T-helper 2 cell treated with Interferon-gamma antibody and Interleukin-4, amounts not matched to agents 100 ng/mL and 5 ng/mL, for 36 hours (primary cell): Measurements from ENCODE around the gene WDR19. TPM values are rescaled to one million over a fixed set of nuclear protein-coding genes. Genes with fewer than 3 reads are reported as not detected.

ENCODE experiments used
- intact Hi-C: fragments of 100-400 bp; cut with micrococcal nuclease; formaldehyde crosslinking; loops from one replicate; pipeline ENCODE4 v1.15.1; 2023
- total RNA-seq: library from RNA; stranded (reverse); gene quantifications from 2 replicates; pipeline ENCODE4 v1.2.3, GENCODE V29; 2022

The WDR19 gene
- total RNA-seq, 1 donor from 2014 or later = 9.1 TPM

- intact Hi-C loops = no loop called here
These were observed 113.5 kb downstream of the WDR19 start for GRCh38 chr4:39295784-39296183.

GRCh38 chr4:39302901-39303300 is 120.6 kb downstream of the WDR19 start:
- intact Hi-C loops = no loop called here

GRCh38 chr4:39303871-39304270 is 121.5 kb downstream of the WDR19 start:
- intact Hi-C loops = no loop called here

GRCh38 chr4:39304651-39305050 is 122.3 kb downstream of the WDR19 start:
- intact Hi-C loops = no loop called here

- intact Hi-C loops = no loop called here
These were observed 123.8 kb downstream of the WDR19 start for GRCh38 chr4:39305912-39306677.

GRCh38 chr4:39308611-39309010 is 126.3 kb downstream of the WDR19 start:
- intact Hi-C loops = no loop called here

- intact Hi-C loops = no loop called here
These were observed 130.5 kb downstream of the WDR19 start for GRCh38 chr4:39312816-39313215.

GRCh38 chr4:39319676-39320075 is 137.3 kb downstream of the WDR19 start:
- intact Hi-C loops = no loop called here

- intact Hi-C loops = no loop called here
These were observed 138.2 kb downstream of the WDR19 start for GRCh38 chr4:39320381-39321115.

- intact Hi-C loops = no loop called here
These were observed 141.5 kb downstream of the WDR19 start for GRCh38 chr4:39323821-39324220.

GRCh38 chr4:39324446-39324845 is 142.1 kb downstream of the WDR19 start:
- intact Hi-C loops = no loop called here

GRCh38 chr4:39324897-39325613 is 142.7 kb downstream of the WDR19 start:
- intact Hi-C loops = no loop called here

- intact Hi-C loops = no loop called here
These were observed 144.2 kb downstream of the WDR19 start for GRCh38 chr4:39326468-39326977.

- intact Hi-C loops = no loop called here
These were observed 148.0 kb downstream of the WDR19 start for GRCh38 chr4:39330353-39330752.

GRCh38 chr4:39331191-39331590 is 148.9 kb downstream of the WDR19 start:
- intact Hi-C loops = no loop called here

Other genes with a start within 250 kb of the WDR19 start
- gene TMEM156, start 150.1 kb upstream of the WDR19 start, total RNA-seq = 20.5 and 22.3 TPM in 2 replicates
- gene KLHL5, start 120.3 kb upstream of the WDR19 start, total RNA-seq = 39.7 and 39.9 TPM in 2 replicates
- 64.9 and 68.5 TPM in 2 replicates for gene RFC1, start 183.8 kb downstream of the WDR19 start, total RNA-seq
- gene KLB, start 224.4 kb downstream of the WDR19 start, total RNA-seq = not detected in 2 replicates